Vagina (tissue), 2 donors: ENCODE data around the gene FUBP3. TPM values are rescaled to one million over a fixed set of nuclear protein-coding genes. Genes with fewer than 3 reads are reported as not detected.

Experiments used
- DNase-seq, 2 donors: peaks; one replicate each; pipeline ENCODE4 v3.0.0-alpha.2; 2017; ENCODE audit errors: extremely low spot score in 2 of 2
- H3K27ac ChIP-seq: fragments of 200-600 bp; sonication (generic); one replicate; pipeline ENCODE4 v1.5.1; 2019
- H3K27me3 ChIP-seq: fragments of 200-600 bp; sonication (generic); one replicate; pipeline ENCODE4 v1.5.1; 2019
- H3K36me3 ChIP-seq, 2 donors: fragments of 200-600 bp; sonication (generic); one replicate each; pipeline ENCODE4 v1.5.1; 2017 to 2019
- H3K4me1 ChIP-seq: fragments of 200-600 bp; sonication (generic); one replicate; pipeline ENCODE4 v1.5.1; 2019
- H3K4me3 ChIP-seq, 2 donors: fragments of 200-600 bp; sonication (generic); 1 replicate in 1 of 2; 2 replicates in 1 of 2; pipeline ENCODE4 v1.5.1; 2016 to 2019
- H3K9me3 ChIP-seq: fragments of 200-600 bp; sonication (generic); one replicate; pipeline ENCODE4 v1.5.1; 2019
- CTCF ChIP-seq, 3 experiments: fragments of 450-650 bp in 2 of 3; fragments of 200-600 bp in 1 of 3; sonication (generic) in 1 of 3; IDR thresholded peaks; one replicate each; pipeline ENCODE4 v1.5.1; 2017 to 2019; ENCODE audit warnings: antibody characterized with exemption in 3 of 3, mild to moderate bottlenecking in 2 of 3, moderate library complexity in 2 of 3
- POLR2A ChIP-seq, 2 donors: fragments of 450-650 bp; IDR thresholded peaks; one replicate each; pipeline ENCODE4 v1.6.1; 2017; ENCODE audit warnings: antibody characterized with exemption in 2 of 2, mild to moderate bottlenecking in 2 of 2, moderate library complexity in 2 of 2
- POLR2AphosphoS5 ChIP-seq, 2 donors: sonication (generic); formaldehyde crosslinking; IDR thresholded peaks; one replicate each; pipeline ENCODE4 v1.9.0; 2017; ENCODE audit warnings: antibody characterized with exemption in 2 of 2, mild to moderate bottlenecking in 2 of 2, low read depth in 1 of 2; ENCODE audit not compliant: insufficient read depth in 1 of 2
- intact Hi-C: fragments of 100-400 bp; cut with DNase I; formaldehyde crosslinking; loops from one replicate; pipeline ENCODE4 v1.15.1; 2023
- total RNA-seq: library from RNA; depleted of rRNA; stranded (reverse); fragments of >200 nt; gene quantifications from one replicate; pipeline ENCODE4 v1.2.3, GENCODE V29; 2016

The FUBP3 gene
- total RNA-seq, 1 donor from 2014 or later, result 33.6 TPM

DNA sequence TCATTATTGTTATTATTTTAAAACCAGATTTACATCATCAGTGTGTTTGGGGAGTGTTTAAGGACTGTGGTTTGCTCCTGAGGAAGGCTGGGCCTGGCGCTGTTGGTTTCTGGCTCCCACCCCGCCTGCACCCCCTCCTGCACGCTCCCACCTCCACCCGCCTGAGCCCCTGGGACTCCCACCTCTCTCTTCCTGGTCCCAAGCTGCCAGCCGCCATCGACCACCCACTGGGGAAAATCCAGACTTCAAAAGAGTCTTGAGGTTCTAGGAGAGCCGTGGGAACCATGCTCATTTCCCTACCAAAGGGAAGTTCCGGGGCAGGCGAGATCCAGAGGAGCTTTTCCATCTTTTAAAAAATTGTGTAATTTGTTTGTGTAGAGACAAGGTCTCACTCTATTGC is 35.0 kb upstream of the FUBP3 start:
- H3K4me1 ChIP-seq, result peaks cover 4% of the 10 kb centered on the region
- no peaks in the 10 kb centered on the region for H3K27me3 ChIP-seq
- no peaks in the 10 kb centered on the region for H3K36me3 ChIP-seq
- intact Hi-C loops, result no loop called here
- no peak overlapping the region for H3K27ac ChIP-seq
- TF ChIP-seq POLR2A (IDR thresholded peaks at IDR 0.05), result no peak
- no peaks in the 10 kb centered on the region for H3K9me3 ChIP-seq
- no peak overlapping the region for H3K4me3 ChIP-seq
- DNase-seq, result no peak

- Histone ChIP-seq H3K9me3 (no peaks in the 10 kb centered on the region), H3K36me3 (no peaks in the 10 kb centered on the region), H3K27ac (no peak overlapping the region), H3K4me3 (no peak overlapping the region), H3K4me1 (no peaks in the 10 kb centered on the region), H3K27me3 (no peaks in the 10 kb centered on the region)
- intact Hi-C loops, result no loop called here
- no peak for DNase-seq
- TF ChIP-seq POLR2A (IDR thresholded peaks at IDR 0.05), result no peak
- TF ChIP-seq POLR2AphosphoS5 (IDR thresholded peaks at IDR 0.05; ENCODE audit: insufficient read depth in 1 of 2, low read depth in 1 of 2), result no peak
Observed at GRCh38 chr9:130548103-130548502, 31.3 kb upstream of the FUBP3 start.

- Histone ChIP-seq H3K9me3 (no peaks in the 10 kb centered on the region), H3K27me3 (no peaks in the 10 kb centered on the region), H3K4me3 (no peak overlapping the region), H3K36me3 (no peaks in the 10 kb centered on the region), H3K27ac (no peak overlapping the region), H3K4me1 (no peaks in the 10 kb centered on the region)
- DNase-seq, result no peak
- intact Hi-C loops, result no loop called here
- no peak for TF ChIP-seq POLR2A (IDR thresholded peaks at IDR 0.05)
- no peak for TF ChIP-seq CTCF (IDR thresholded peaks at IDR 0.05)
- TF ChIP-seq POLR2AphosphoS5 (IDR thresholded peaks at IDR 0.05; ENCODE audit: insufficient read depth in 1 of 2, low read depth in 1 of 2), result no peak
Observed at GRCh38 chr9:130549093-130549735, 30.2 kb upstream of the FUBP3 start.

DNA sequence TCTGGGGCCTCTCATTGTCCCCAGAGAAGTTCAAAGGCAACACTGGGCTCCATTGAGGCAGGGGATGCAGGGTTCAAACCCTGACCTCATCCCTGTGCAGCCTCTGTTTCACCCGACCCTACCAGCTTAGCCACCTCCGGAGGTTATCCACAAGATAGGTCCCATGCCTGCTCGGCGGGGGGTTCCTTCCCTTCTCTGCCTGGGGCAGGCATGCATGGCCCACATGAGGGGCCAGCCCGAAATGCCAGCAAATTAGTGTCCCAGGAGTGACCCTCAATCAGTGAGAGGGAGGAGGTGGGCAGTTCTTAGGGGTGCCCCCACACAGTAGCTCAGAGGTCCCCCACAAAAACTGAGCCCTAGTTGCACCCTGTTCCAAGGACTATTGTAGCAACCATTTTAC is 24.8 kb upstream of the FUBP3 start:
- intact Hi-C loops, result no loop called here

DNA sequence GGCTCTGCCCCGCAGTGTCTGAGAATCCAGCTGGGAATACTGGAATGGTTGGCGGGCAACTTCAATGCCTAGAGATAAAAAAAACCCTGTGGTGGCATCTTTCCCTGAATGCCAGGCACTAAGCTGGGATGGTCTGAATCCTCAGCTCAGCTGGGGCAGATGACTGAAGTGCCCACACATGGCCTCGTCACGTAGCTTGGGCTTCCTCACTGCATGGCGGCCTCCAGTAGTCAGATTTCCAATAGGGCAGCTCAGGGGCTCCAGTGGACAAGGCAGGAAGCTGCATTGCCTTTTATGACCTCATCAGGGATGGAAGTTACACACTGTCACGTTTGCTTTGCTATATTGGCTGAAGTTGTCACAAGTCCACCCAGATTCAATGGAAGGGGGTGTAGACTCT is 24.3 kb upstream of the FUBP3 start:
- H3K27me3 ChIP-seq, result no peaks in the 10 kb centered on the region

More for the DNA sequence above, 24.8 kb upstream of the FUBP3 start:
- H3K27me3 ChIP-seq, result no peaks in the 10 kb centered on the region
- no peaks in the 10 kb centered on the region for H3K36me3 ChIP-seq
- no peak overlapping the region for H3K4me3 ChIP-seq
- no peaks in the 10 kb centered on the region for H3K9me3 ChIP-seq
- H3K27ac ChIP-seq, result no peak overlapping the region
- DNase-seq, result no peak
- TF ChIP-seq POLR2A (IDR thresholded peaks at IDR 0.05) (no peak), CTCF (IDR thresholded peaks at IDR 0.05) (no peak)
- H3K4me1 ChIP-seq, result no peaks in the 10 kb centered on the region

More for the DNA sequence above, 24.3 kb upstream of the FUBP3 start:
- no peak for TF ChIP-seq POLR2A (IDR thresholded peaks at IDR 0.05)
- no peak for TF ChIP-seq POLR2AphosphoS5 (IDR thresholded peaks at IDR 0.05; ENCODE audit: insufficient read depth in 1 of 2, low read depth in 1 of 2)
- TF ChIP-seq CTCF (IDR thresholded peaks at IDR 0.05), result no peak
- H3K27ac ChIP-seq, result no peak overlapping the region
- no peak overlapping the region for H3K4me3 ChIP-seq
- DNase-seq, result no peak
- no peaks in the 10 kb centered on the region for H3K4me1 ChIP-seq
- intact Hi-C loops, result no loop called here
- H3K36me3 ChIP-seq, result no peaks in the 10 kb centered on the region
- H3K9me3 ChIP-seq, result no peaks in the 10 kb centered on the region
